T-cell (primary cell): ENCODE measurements around the gene MACROH2A1. TPM values are rescaled to one million over a fixed set of nuclear protein-coding genes. Genes with fewer than 3 reads are reported as not detected.
A peak's percentile ranks its signal among the peaks of the same experiment; 100 is the strongest.

ENCODE experiments used
- ATAC-seq, 4 experiments: fragments of 200-7000 bp in 3 of 4; fragments of 150-1000 bp in 1 of 4; cut with Tn5 transposase; replicated peaks in 1 of 4; 1 replicate in 3 of 4; 2 replicates in 1 of 4; pipeline ENCODE4 v1.10.0; 2021; ENCODE audit warnings: moderate library complexity in 3 of 4, mild to moderate bottlenecking in 2 of 4, moderate number of reproducible peaks in 1 of 4
- CTCF ChIA-PET, 2 donors: fragments of 300-600 bp; sonication (Branson Sonifier 250); formaldehyde crosslinking; loops; one replicate each; lab custom pipeline; 2022; ENCODE audit warnings: antibody characterized with exemption in 2 of 2; lab: Charles Lee
- POLR2A ChIA-PET, 2 donors: fragments of 300-600 bp; sonication (Branson Sonifier 250); formaldehyde crosslinking; loops; one replicate each; lab custom pipeline; 2022; ENCODE audit warnings: antibody characterized with exemption in 2 of 2; lab: Charles Lee
- DNase-seq, 35 experiments: peaks; one replicate each; pipeline versions ENCODE4 v3.0.0 to v3.0.0-alpha.2; 2013 to 2023
- H3K27ac ChIP-seq: one replicate; pipeline ENCODE4 v1.5.1; 2013; ENCODE audit warnings: low read length
- H3K27me3 ChIP-seq, 2 experiments: replicated peaks in 1 of 2; 1 replicate in 1 of 2; 2 replicates in 1 of 2; pipeline versions ENCODE4 v1.6.1 to v1.7.0; 2013; ENCODE audit warnings: low read length in 1 of 2, mixed read lengths in 1 of 2; ENCODE audit not compliant: control insufficient read depth in 2 of 2, insufficient read depth in 2 of 2; ENCODE audit errors: extremely low read depth in 1 of 2
- H3K36me3 ChIP-seq, 2 donors: 1 replicate in 1 of 2; 2 replicates in 1 of 2; pipeline versions ENCODE4 v1.6.1 to v1.7.0; 2013; ENCODE audit warnings: low read length in 1 of 2; ENCODE audit not compliant: control insufficient read depth in 2 of 2, insufficient read depth in 1 of 2; ENCODE audit errors: extremely low read depth in 1 of 2
- H3K4me1 ChIP-seq, 2 experiments: 1 replicate in 1 of 2; 2 replicates in 1 of 2; pipeline versions ENCODE4 v1.6.1 to v1.7.0; 2013; ENCODE audit warnings: low read length in 2 of 2, mixed read lengths in 1 of 2; ENCODE audit not compliant: insufficient read depth in 2 of 2, control insufficient read depth in 1 of 2; ENCODE audit errors: extremely low read depth in 1 of 2
- H3K4me3 ChIP-seq, 2 donors: 1 replicate in 1 of 2; 2 replicates in 1 of 2; pipeline versions ENCODE4 v1.5.1 to v1.7.0; 2013; ENCODE audit warnings: mild to moderate bottlenecking in 2 of 2, low read length in 1 of 2, moderate library complexity in 1 of 2; ENCODE audit not compliant: control insufficient read depth in 1 of 2; ENCODE audit errors: extremely low read depth in 1 of 2
- H3K9me3 ChIP-seq: 2 replicates; pipeline ENCODE4 v1.7.0; 2013
- H3K27ac Mint-ChIP-seq, 2 donors: one replicate each; pipeline ENCODE4 v1.8.0; 2020 to 2021; ENCODE audit warnings: mild to moderate bottlenecking in 2 of 2, mixed read lengths in 2 of 2
- H3K27me3 Mint-ChIP-seq, 2 donors: one replicate each; pipeline ENCODE4 v1.8.0; 2021 to 2022; ENCODE audit warnings: mixed read lengths in 2 of 2
- H3K36me3 Mint-ChIP-seq: one replicate; pipeline ENCODE4 v1.8.0; 2021; ENCODE audit warnings: mixed read lengths
- H3K4me1 Mint-ChIP-seq, 3 donors: one replicate each; pipeline ENCODE4 v1.8.0; 2020 to 2022; ENCODE audit warnings: mixed read lengths in 3 of 3, mild to moderate bottlenecking in 1 of 3
- H3K4me3 Mint-ChIP-seq, 3 donors: one replicate each; pipeline ENCODE4 v1.8.0; 2020 to 2022; ENCODE audit warnings: mild to moderate bottlenecking in 3 of 3, mixed read lengths in 3 of 3, moderate library complexity in 3 of 3
- H3K9me3 Mint-ChIP-seq, 3 donors: one replicate each; pipeline ENCODE4 v1.8.0; 2020 to 2022; ENCODE audit warnings: mixed read lengths in 3 of 3
- WGBS: methylation state at CpG from one replicate; pipeline ENCODE4 v1.1.5; 2013; ENCODE audit warnings: missing lambda C conversion rate; ENCODE audit not compliant: insufficient coverage; 5-methylcytosine and 5-hydroxymethylcytosine counted together
- total RNA-seq, 35 experiments: library from RNA in 6 of 35; stranded (reverse) in 6 of 35; fragments of 120-200 nt in 1 of 35; gene quantifications; one replicate each; pipeline versions ENCODE4 v1.2.1 to v1.2.4 and lab custom pipeline; 2013 to 2026

Gene MACROH2A1
- total RNA-seq, 5 donors from 2014 or later (not counting 1 experiment from before 2014, with no cell fraction given), result 111 to 136 (median 133) TPM

GRCh38 chr5:135341016-135341666 lies 57.9 kb downstream of the MACROH2A1 start:
- no peak overlapping the region for H3K27ac Mint-ChIP-seq

GRCh38 chr5:135340568-135340967 lies 58.5 kb downstream of the MACROH2A1 start:
- Histone ChIP-seq H3K4me3 (no peak overlapping the region), H3K27me3 (no peaks in the 10 kb centered on the region), H3K27ac (no peak overlapping the region), H3K4me1 (no peaks in the 10 kb centered on the region), H3K36me3 (peaks cover 34 to 97% of the 10 kb centered on the region in 2 donors), H3K9me3 (no peaks in the 10 kb centered on the region)
- Mint-ChIP-seq H3K27ac (no peak overlapping the region), H3K27me3 (no peaks in the 10 kb centered on the region), H3K4me1 (no peaks in the 10 kb centered on the region), H3K4me3 (no peak overlapping the region), H3K36me3 (peaks cover 66% of the 10 kb centered on the region), H3K9me3 (no peaks in the 10 kb centered on the region)
- no CpG with 5 or more reads among the region's 2 CpGs for WGBS
- CTCF ChIA-PET, result no interaction called here
- POLR2A ChIA-PET, result no interaction called here
- no peak for ATAC-seq
- DNase-seq, result no peak

More at GRCh38 chr5:135341016-135341666, 57.9 kb downstream of the MACROH2A1 start:
- Mint-ChIP-seq H3K36me3 (peaks cover 69% of the 10 kb centered on the region), H3K27me3 (no peaks in the 10 kb centered on the region), H3K4me1 (no peaks in the 10 kb centered on the region), H3K4me3 (no peak overlapping the region), H3K9me3 (no peaks in the 10 kb centered on the region)
- ChIA-PET CTCF (no interaction called here), POLR2A (no interaction called here)
- Histone ChIP-seq H3K27ac (no peak overlapping the region), H3K36me3 (peaks cover 34 to 97% of the 10 kb centered on the region in 2 donors), H3K4me3 (no peak overlapping the region), H3K4me1 (no peaks in the 10 kb centered on the region), H3K27me3 (no peaks in the 10 kb centered on the region), H3K9me3 (no peaks in the 10 kb centered on the region)
- WGBS, result 91% methylated on average over 5 of the region's 5 CpGs
- DNase-seq (no peak), ATAC-seq (no peak)

- POLR2A ChIA-PET, result no interaction called here
Observed at GRCh38 chr5:135339623-135340022, 59.4 kb downstream of the MACROH2A1 start.

GRCh38 chr5:135339189-135339588 lies 59.8 kb downstream of the MACROH2A1 start:
- H3K36me3 Mint-ChIP-seq, result peaks cover 64% of the 10 kb centered on the region
- Histone ChIP-seq H3K4me3 (no peak overlapping the region), H3K36me3 (peaks cover 29 to 95% of the 10 kb centered on the region in 2 donors), H3K27me3 (no peaks in the 10 kb centered on the region), H3K4me1 (no peaks in the 10 kb centered on the region), H3K9me3 (no peaks in the 10 kb centered on the region), H3K27ac (no peak overlapping the region)
- H3K4me3 Mint-ChIP-seq, result no peak overlapping the region
- no peak for ATAC-seq
- no peaks in the 10 kb centered on the region for H3K9me3 Mint-ChIP-seq
- no peaks in the 10 kb centered on the region for H3K27me3 Mint-ChIP-seq
- no peak for DNase-seq
- POLR2A ChIA-PET, result no interaction called here
- CTCF ChIA-PET, result no interaction called here
- H3K27ac Mint-ChIP-seq, result no peak overlapping the region
- no peaks in the 10 kb centered on the region for H3K4me1 Mint-ChIP-seq
- WGBS, result no CpG with 5 or more reads among the region's 5 CpGs

More at GRCh38 chr5:135339623-135340022, 59.4 kb downstream of the MACROH2A1 start:
- H3K27me3 ChIP-seq, result no peaks in the 10 kb centered on the region
- Mint-ChIP-seq H3K27me3 (no peaks in the 10 kb centered on the region), H3K36me3 (peaks cover 62% of the 10 kb centered on the region), H3K9me3 (no peaks in the 10 kb centered on the region), H3K4me1 (no peaks in the 10 kb centered on the region), H3K4me3 (no peak overlapping the region), H3K27ac (no peak overlapping the region)
- H3K4me3 ChIP-seq, result no peak overlapping the region
- H3K27ac ChIP-seq, result no peak overlapping the region
- CTCF ChIA-PET, result no interaction called here
- no peaks in the 10 kb centered on the region for H3K4me1 ChIP-seq
- 100% methylated on average over 1 of the region's 4 CpGs for WGBS
- ATAC-seq, result no peak
- DNase-seq, result no peak
- no peaks in the 10 kb centered on the region for H3K9me3 ChIP-seq
- peaks cover 29 to 95% of the 10 kb centered on the region in 2 donors for H3K36me3 ChIP-seq

GRCh38 chr5:135337064-135337463 lies 62.0 kb downstream of the MACROH2A1 start:
- H3K27ac Mint-ChIP-seq, result no peak overlapping the region
- ChIA-PET POLR2A (no interaction called here), CTCF (no interaction called here)
- no peaks in the 10 kb centered on the region for H3K9me3 Mint-ChIP-seq
- H3K4me3 Mint-ChIP-seq, result no peak overlapping the region
- Histone ChIP-seq H3K27me3 (no peaks in the 10 kb centered on the region), H3K27ac (no peak overlapping the region), H3K4me1 (no peaks in the 10 kb centered on the region), H3K9me3 (no peaks in the 10 kb centered on the region), H3K4me3 (no peak overlapping the region), H3K36me3 (peaks cover 17 to 80% of the 10 kb centered on the region in 2 donors)
- H3K27me3 Mint-ChIP-seq, result no peaks in the 10 kb centered on the region
- 100% methylated on average over 4 of the region's 4 CpGs for WGBS
- no peaks in the 10 kb centered on the region for H3K4me1 Mint-ChIP-seq
- peaks cover 53% of the 10 kb centered on the region for H3K36me3 Mint-ChIP-seq
- DNase-seq (no peak), ATAC-seq (no peak)

- H3K27ac ChIP-seq, result no peak overlapping the region
- no peaks in the 10 kb centered on the region for H3K9me3 ChIP-seq
- H3K36me3 Mint-ChIP-seq, result peaks cover 48% of the 10 kb centered on the region
- ChIA-PET POLR2A (no interaction called here), CTCF (no interaction called here)
- no peaks in the 10 kb centered on the region for H3K27me3 ChIP-seq
- WGBS, result 86% methylated on average over 9 of the region's 13 CpGs
- no peaks in the 10 kb centered on the region for H3K4me1 ChIP-seq
- H3K27me3 Mint-ChIP-seq, result no peaks in the 10 kb centered on the region
- no peaks in the 10 kb centered on the region for H3K9me3 Mint-ChIP-seq
- DNase-seq, result no peak
- H3K36me3 ChIP-seq, result peaks cover 13 to 75% of the 10 kb centered on the region in 2 donors
- no peaks in the 10 kb centered on the region for H3K4me1 Mint-ChIP-seq
- peak overlapping the region in 1 of 2 donors; percentile 37 for H3K27ac Mint-ChIP-seq
- no peak for ATAC-seq
- no peak overlapping the region for H3K4me3 ChIP-seq
- H3K4me3 Mint-ChIP-seq, result no peak overlapping the region
Observed at GRCh38 chr5:135335031-135335828, 63.8 kb downstream of the MACROH2A1 start.
